Fibroblast of the aortic adventitia (primary cell): ENCODE data around the gene PTBP3. TPM values are rescaled to one million over a fixed set of nuclear protein-coding genes. Genes with fewer than 3 reads are reported as not detected.

Experiments
- DNase-seq: peaks from one replicate; pipeline ENCODE4 v3.0.0-alpha.2; 2010; ENCODE audit warnings: low read depth
- H3K4me3 ChIP-seq: 2 replicates; pipeline ENCODE4 v1.5.1; 2011; ENCODE audit warnings: low read depth, mild to moderate bottlenecking, control low read depth, low read length, moderate library complexity
- total RNA-seq: library from RNA; depleted of rRNA; stranded (reverse); fragments of >200 nt; gene quantifications from 2 replicates; pipeline ENCODE4 v1.2.3, GENCODE V29; 2012; ENCODE audit warnings: low replicate concordance
- TF ChIP-seq, protein P1 (sequence below): IDR thresholded peaks from 2 replicates; pipeline ENCODE4 v1.5.1; 2011; ENCODE audit warnings: mild to moderate bottlenecking, low read length, control low read depth, inconsistent platforms; ENCODE audit not compliant: insufficient read depth

The PTBP3 gene
- total RNA-seq, 1 donor: 32.4 TPM

DNA sequence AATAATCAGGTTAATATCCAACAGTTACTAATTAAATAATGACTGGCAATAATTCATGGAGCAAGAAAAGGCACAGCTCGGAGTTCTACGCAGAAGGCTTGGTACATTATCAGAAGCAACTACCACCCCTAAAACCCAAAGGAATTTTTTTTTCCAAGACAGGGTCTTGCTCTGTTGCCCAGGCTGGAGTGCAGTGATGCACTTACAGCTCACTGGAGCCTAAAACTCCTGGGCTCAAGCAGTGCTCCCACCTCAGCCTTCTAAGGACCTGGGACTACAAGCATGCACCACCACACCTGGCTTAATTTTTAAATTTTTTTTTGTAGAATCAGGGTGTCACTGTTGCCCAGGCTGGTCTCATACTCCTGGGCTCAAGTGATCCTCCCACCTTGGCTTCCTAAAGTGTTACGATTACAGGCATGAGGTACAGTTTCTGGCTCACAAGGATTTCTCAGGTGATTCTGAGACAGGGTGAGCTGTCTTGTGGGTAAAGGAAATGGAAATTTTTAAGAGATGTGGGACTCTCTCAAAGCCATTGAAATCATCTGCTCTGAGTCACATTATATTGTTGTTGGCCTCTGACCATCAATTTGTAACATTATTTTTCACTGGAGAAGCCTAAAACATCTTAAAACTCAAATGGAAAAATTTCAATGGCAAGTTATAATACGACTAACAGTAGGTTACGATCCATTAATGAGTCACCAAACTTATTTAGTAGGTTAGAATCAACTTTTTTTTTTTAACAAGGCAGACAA is 26.8 kb upstream of the PTBP3 start:
- H3K4me3 ChIP-seq: no peak overlapping the region
- peak; percentile 65 for DNase-seq
- TF ChIP-seq, protein P1, sequence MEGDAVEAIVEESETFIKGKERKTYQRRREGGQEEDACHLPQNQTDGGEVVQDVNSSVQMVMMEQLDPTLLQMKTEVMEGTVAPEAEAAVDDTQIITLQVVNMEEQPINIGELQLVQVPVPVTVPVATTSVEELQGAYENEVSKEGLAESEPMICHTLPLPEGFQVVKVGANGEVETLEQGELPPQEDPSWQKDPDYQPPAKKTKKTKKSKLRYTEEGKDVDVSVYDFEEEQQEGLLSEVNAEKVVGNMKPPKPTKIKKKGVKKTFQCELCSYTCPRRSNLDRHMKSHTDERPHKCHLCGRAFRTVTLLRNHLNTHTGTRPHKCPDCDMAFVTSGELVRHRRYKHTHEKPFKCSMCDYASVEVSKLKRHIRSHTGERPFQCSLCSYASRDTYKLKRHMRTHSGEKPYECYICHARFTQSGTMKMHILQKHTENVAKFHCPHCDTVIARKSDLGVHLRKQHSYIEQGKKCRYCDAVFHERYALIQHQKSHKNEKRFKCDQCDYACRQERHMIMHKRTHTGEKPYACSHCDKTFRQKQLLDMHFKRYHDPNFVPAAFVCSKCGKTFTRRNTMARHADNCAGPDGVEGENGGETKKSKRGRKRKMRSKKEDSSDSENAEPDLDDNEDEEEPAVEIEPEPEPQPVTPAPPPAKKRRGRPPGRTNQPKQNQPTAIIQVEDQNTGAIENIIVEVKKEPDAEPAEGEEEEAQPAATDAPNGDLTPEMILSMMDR: no peak

DNA sequence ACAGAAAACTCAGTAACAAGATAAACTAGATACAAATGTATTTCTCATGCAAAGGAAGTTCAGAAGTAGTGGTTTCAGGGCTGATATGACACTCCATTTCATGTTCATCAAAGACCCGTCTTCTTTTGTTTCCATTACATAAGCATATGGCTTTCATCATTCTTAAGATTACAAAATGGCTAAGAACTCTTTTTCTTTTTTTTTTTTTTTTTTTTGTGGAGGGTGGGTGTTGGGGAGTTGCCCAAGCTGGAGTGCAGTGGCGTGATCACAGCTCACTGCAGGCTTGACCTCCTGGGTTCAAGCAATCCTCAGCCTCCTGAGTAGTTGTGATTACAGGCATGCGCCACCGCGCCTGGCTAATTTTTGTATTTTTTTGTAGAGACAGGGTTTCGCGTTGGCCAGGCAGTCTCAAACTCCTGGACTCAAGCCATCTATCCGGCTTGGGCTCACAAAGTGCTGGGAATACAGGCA is 22.0 kb upstream of the PTBP3 start:
- TF ChIP-seq, protein P1: no peak
- peak; percentile 26 for DNase-seq
- H3K4me3 ChIP-seq: no peak overlapping the region

GRCh38 chr9:112354081-112354743 is 20.8 kb upstream of the PTBP3 start:
- no peak for DNase-seq
- TF ChIP-seq, protein P1: no peak
- H3K4me3 ChIP-seq: no peak overlapping the region

DNA sequence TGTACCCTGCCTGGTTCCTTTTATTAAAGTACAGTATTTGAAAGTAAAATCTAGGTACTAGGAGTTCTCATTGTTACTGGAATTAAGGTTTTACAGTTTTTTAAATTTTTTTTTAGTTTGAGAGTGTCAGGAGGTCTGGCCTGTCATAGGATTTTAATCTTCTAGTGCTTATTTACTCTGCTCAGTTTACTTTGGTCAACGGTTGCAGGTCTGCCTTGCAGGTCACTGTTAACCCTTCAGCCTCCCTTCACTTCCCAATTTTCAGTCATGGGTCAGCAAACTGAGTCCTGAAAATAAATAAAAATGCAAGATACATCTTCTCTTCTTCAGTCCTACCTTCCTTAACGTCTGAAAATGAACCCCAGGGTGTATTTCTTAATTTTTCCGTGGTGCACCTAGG is 18.8 kb upstream of the PTBP3 start:
- TF ChIP-seq, protein P1: no peak
- H3K4me3 ChIP-seq: no peak overlapping the region
- no peak for DNase-seq

GRCh38 chr9:112351184-112351583 is 17.8 kb upstream of the PTBP3 start:
- TF ChIP-seq, protein P1: no peak
- H3K4me3 ChIP-seq: no peak overlapping the region
- no peak for DNase-seq

DNA sequence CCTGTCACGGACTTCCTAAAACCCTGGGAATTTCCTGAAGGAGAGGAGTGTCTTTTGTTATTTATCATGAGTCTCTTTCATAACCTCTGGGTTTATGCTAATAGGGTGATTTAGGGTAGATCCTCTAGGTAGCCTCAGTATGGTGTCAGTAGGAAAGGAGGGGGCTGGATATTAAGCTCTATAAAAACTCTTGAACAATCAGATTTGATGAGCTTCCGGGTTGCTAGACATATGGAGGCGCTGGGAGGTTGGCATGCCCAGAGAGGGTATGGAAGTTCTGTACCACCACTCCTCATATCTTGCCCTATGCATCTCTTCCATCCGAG is 15.6 kb upstream of the PTBP3 start:
- TF ChIP-seq, protein P1: no peak
- no peak overlapping the region for H3K4me3 ChIP-seq

More for the DNA sequence above, 15.6 kb upstream of the PTBP3 start:
- no peak for DNase-seq
